Dendritic cell treated with granulocyte-macrophage colony-stimulating factor and Interleukin-4, amounts not matched to agents 40 ng/mL and 50 ng/mL, for 4 days (primary cell): ENCODE results near the gene ASB2.

Experiments
- H3K27ac Mint-ChIP-seq: one replicate; pipeline ENCODE4 v1.8.0; 2022; ENCODE audit warnings: mild to moderate bottlenecking, mixed read lengths
- H3K27me3 Mint-ChIP-seq: one replicate; pipeline ENCODE4 v1.8.0; 2022; ENCODE audit warnings: mild to moderate bottlenecking, mixed read lengths
- H3K36me3 Mint-ChIP-seq: one replicate; pipeline ENCODE4 v1.8.0; 2022; ENCODE audit warnings: low read depth, mixed read lengths
- H3K4me1 Mint-ChIP-seq: one replicate; pipeline ENCODE4 v1.8.0; 2022; ENCODE audit warnings: low read depth, mixed read lengths
- H3K4me3 Mint-ChIP-seq: one replicate; pipeline ENCODE4 v1.8.0; 2022; ENCODE audit warnings: mild to moderate bottlenecking, moderate library complexity, mixed read lengths
- H3K9me3 Mint-ChIP-seq: one replicate; pipeline ENCODE4 v1.8.0; 2022; ENCODE audit warnings: mixed read lengths
- intact Hi-C: fragments of 100-400 bp; cut with micrococcal nuclease; formaldehyde crosslinking; loops from one replicate; pipeline ENCODE4 v1.15.0; 2022

The ASB2 gene

DNA sequence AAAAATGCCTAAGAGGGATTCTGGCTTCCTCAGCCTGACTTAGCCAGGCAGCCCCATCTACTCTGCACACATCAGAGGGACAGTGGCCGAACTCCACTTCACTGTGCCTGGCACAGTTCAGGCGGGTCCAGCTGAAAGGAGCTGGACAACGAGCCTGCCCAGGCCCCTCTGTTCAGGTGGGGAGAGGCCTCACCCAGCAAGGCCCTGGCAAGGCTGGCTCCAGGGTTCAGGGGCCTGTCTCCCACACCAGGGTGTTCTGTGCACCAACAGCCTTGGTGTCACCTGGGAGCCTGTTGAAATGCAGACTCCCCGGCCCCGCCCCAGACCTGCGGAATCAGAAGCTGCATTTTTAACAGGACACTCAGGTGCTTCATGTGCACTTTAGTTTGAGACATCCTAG lies 39.4 kb downstream of the ASB2 start:
- H3K4me3 Mint-ChIP-seq = no peak overlapping the region
- no peaks in the 10 kb centered on the region for H3K9me3 Mint-ChIP-seq
- H3K27me3 Mint-ChIP-seq = peaks cover 19% of the 10 kb centered on the region
- no peaks in the 10 kb centered on the region for H3K36me3 Mint-ChIP-seq
- peaks cover 32% of the 10 kb centered on the region for H3K4me1 Mint-ChIP-seq
- H3K27ac Mint-ChIP-seq = no peak overlapping the region
- intact Hi-C loops = no loop called here

DNA sequence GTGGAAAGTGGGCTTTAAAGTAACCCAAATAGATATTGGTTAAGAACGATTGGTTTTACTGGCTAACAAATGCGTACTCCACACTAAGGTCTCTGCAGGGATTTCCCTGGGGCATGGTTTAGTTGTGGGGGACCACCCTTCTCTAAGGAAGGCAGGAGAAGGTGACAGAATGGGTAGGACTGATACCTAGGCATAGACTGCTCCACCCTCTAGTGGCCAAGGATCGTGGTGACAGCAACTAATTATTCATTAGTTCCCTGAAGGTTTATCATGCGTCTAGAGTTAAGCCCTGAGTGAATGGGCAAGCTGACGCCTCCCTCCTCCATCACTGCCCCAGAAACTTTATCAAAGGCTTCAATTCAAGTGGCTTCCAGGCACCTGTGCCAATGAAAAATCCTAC lies 40.1 kb downstream of the ASB2 start:
- intact Hi-C loops = no loop called here
- peaks cover 25% of the 10 kb centered on the region for H3K4me1 Mint-ChIP-seq
- no peak overlapping the region for H3K4me3 Mint-ChIP-seq
- H3K9me3 Mint-ChIP-seq = no peaks in the 10 kb centered on the region
- H3K36me3 Mint-ChIP-seq = no peaks in the 10 kb centered on the region
- H3K27me3 Mint-ChIP-seq = peaks cover 19% of the 10 kb centered on the region
- H3K27ac Mint-ChIP-seq = no peak overlapping the region

- Mint-ChIP-seq H3K4me3 (no peak overlapping the region), H3K4me1 (peaks cover 15% of the 10 kb centered on the region), H3K27ac (no peak overlapping the region), H3K27me3 (peaks cover 19% of the 10 kb centered on the region), H3K9me3 (no peaks in the 10 kb centered on the region), H3K36me3 (no peaks in the 10 kb centered on the region)
- intact Hi-C loops = no loop called here
Observed at GRCh38 chr14:93935213-93935612, 41.2 kb downstream of the ASB2 start.

DNA sequence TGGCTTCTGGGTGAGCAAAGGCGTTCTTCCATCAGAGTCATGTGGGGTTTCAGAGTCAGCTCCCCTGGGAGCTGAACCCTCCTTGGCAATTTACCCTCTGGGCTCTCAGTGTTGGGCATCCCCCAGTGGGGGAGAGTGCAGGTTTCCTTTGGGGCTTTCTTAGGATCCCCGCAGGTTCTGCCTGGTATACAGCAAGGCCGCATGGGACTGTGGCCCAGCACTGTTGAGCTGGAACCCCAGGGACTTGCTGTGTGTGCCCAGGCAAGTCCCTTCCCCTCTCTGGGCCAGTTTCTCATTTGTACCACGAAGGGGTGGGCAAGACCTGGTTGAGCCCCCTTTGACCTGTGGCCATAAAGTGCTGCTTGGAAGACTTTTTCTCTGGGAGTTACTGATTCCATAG lies 43.7 kb downstream of the ASB2 start:
- Mint-ChIP-seq H3K4me1 (no peaks in the 10 kb centered on the region), H3K4me3 (no peak overlapping the region), H3K9me3 (no peaks in the 10 kb centered on the region), H3K27me3 (peaks cover 3% of the 10 kb centered on the region), H3K36me3 (no peaks in the 10 kb centered on the region), H3K27ac (no peak overlapping the region)
- intact Hi-C loops = no loop called here

- Mint-ChIP-seq H3K9me3 (no peaks in the 10 kb centered on the region), H3K27ac (no peak overlapping the region), H3K4me3 (no peak overlapping the region), H3K4me1 (no peaks in the 10 kb centered on the region), H3K27me3 (no peaks in the 10 kb centered on the region), H3K36me3 (no peaks in the 10 kb centered on the region)
- intact Hi-C loops = no loop called here
Observed at GRCh38 chr14:93930989-93931307, 45.4 kb downstream of the ASB2 start.

DNA sequence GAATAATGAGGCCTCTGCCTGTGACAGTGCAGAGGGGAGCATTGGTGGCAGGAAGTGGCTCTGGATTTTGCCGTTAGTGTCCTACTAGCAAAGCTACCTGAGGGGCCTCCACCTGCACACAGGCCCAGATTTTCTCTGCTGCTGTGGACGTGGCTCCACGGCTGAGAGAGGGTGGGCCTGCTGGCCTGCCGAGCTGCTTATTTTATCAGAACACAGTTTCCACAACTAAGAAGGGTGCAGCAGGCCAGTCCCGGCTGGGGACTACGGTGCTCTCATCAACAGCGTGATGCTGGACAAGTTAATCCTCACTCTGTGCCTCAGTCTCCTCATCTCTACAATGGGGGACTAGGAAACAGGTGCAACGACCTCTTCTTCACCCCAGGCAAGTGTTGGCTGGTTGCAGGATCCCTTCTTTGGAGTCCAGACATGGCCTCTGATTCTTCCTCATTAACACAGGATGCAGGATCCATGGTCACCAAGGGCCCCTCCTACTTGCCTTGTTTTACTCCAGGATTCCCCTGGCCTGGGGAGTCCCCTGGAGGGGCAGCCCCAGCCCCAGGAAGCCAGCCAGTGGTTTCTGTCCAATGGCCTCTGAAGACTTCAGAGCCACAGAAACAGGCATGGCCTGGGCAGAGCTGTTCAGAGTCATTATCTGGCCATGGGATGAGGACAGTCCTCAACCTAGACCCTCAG lies 45.9 kb downstream of the ASB2 start:
- Mint-ChIP-seq H3K27ac (no peak overlapping the region), H3K27me3 (no peaks in the 10 kb centered on the region), H3K4me3 (no peak overlapping the region), H3K4me1 (no peaks in the 10 kb centered on the region), H3K36me3 (no peaks in the 10 kb centered on the region), H3K9me3 (no peaks in the 10 kb centered on the region)
- intact Hi-C loops = no loop called here

DNA sequence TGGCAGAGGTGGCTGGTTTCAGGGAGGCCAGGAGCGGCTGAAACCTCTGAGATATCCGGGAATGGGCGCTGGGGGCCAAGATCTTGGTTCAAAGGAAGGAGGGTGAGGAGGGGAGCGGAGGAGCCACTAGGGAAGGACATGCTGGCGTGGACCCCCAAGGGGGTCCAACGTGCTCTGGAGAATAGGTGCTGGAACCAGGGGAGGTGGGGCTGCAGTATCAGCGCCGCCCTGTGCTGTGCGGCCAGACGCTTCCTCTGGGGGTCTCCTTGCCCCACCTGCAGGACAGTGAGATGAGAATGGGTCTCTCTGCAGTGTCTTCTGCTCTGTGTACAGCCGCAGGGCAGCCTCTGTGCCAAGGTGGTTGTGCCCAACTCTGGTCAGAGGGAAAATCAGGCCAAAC lies 46.7 kb downstream of the ASB2 start:
- H3K9me3 Mint-ChIP-seq = no peaks in the 10 kb centered on the region
- H3K4me1 Mint-ChIP-seq = no peaks in the 10 kb centered on the region
- H3K36me3 Mint-ChIP-seq = no peaks in the 10 kb centered on the region
- intact Hi-C loops = no loop called here
- H3K27me3 Mint-ChIP-seq = no peaks in the 10 kb centered on the region
- no peak overlapping the region for H3K27ac Mint-ChIP-seq
- no peak overlapping the region for H3K4me3 Mint-ChIP-seq

DNA sequence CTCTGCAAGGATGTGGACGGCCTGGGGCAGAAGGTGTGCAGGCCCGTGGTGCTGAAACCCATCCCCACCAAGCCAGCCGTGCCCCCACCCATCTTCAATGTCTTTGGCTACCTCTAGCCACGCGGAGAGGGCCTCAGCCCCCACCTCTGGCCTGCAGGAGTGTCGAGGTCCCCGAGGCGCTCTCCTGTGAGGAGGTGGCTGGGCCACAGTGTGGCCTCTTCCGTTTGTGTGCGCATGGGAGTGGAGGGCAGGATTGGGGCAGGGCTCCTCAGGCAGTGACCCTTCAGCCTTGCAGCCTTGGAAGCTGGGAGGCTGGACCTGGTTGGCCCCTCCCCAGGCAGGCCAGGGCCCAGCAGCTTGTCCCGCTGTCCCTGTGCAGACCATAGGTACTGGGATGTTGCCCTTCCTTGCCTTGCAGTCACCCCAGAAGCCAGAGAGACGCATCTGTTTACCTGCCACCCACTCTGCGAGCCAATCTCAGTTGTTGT lies 47.3 kb downstream of the ASB2 start:
- no peaks in the 10 kb centered on the region for H3K36me3 Mint-ChIP-seq
- H3K4me3 Mint-ChIP-seq = no peak overlapping the region
- no peaks in the 10 kb centered on the region for H3K9me3 Mint-ChIP-seq
- no peaks in the 10 kb centered on the region for H3K27me3 Mint-ChIP-seq
- no peak overlapping the region for H3K27ac Mint-ChIP-seq
- no peaks in the 10 kb centered on the region for H3K4me1 Mint-ChIP-seq
- intact Hi-C loops = no loop called here

- Mint-ChIP-seq H3K27me3 (no peaks in the 10 kb centered on the region), H3K4me1 (no peaks in the 10 kb centered on the region), H3K27ac (no peak overlapping the region), H3K4me3 (no peak overlapping the region), H3K36me3 (no peaks in the 10 kb centered on the region), H3K9me3 (no peaks in the 10 kb centered on the region)
- intact Hi-C loops = no loop called here
Observed at GRCh38 chr14:93928184-93929047, 48.0 kb downstream of the ASB2 start.

DNA sequence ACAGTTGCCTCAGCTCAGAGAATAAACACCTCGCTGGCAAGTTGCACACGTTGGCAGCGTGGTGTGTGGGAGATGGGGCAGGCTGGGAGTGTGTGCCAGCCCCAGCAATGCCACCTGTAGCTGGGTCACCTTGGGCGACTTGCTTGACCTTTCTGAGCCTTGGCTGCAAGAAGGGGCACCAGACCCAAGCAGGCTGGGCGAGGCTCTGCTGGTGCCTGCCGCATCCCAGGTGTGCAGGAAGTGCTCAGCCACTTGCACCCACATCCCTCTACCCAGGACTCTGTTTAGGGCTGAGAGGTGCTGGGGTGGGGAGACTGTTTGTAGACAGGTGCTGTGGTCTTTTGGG lies 48.6 kb downstream of the ASB2 start:
- Mint-ChIP-seq H3K27ac (no peak overlapping the region), H3K4me1 (no peaks in the 10 kb centered on the region), H3K9me3 (no peaks in the 10 kb centered on the region), H3K4me3 (no peak overlapping the region), H3K36me3 (no peaks in the 10 kb centered on the region), H3K27me3 (no peaks in the 10 kb centered on the region)
- intact Hi-C loops = no loop called here

GRCh38 chr14:93926873-93927799 lies 49.2 kb downstream of the ASB2 start, which contains the start of gene FAM181A:
TSS of gene FAM181A (plus strand) at chr14:93927344. CDS start at chr14:93928286, 942 bp downstream.
- intact Hi-C loops = no loop called here
- no peaks in the 10 kb centered on the region for H3K36me3 Mint-ChIP-seq
- H3K9me3 Mint-ChIP-seq = no peaks in the 10 kb centered on the region
- H3K27ac Mint-ChIP-seq = no peak within 1 kb of the TSS
- no peak within 1 kb of the TSS for H3K4me3 Mint-ChIP-seq
- H3K27me3 Mint-ChIP-seq = no peaks in the 10 kb centered on the region
- no peaks in the 10 kb centered on the region for H3K4me1 Mint-ChIP-seq

GRCh38 chr14:93926245-93926872 lies 50.0 kb downstream of the ASB2 start:
- no peak overlapping the region for H3K4me3 Mint-ChIP-seq
- H3K4me1 Mint-ChIP-seq = no peaks in the 10 kb centered on the region
- H3K27me3 Mint-ChIP-seq = no peaks in the 10 kb centered on the region

GRCh38 chr14:93925374-93925895 lies 50.9 kb downstream of the ASB2 start:
- Mint-ChIP-seq H3K36me3 (no peaks in the 10 kb centered on the region), H3K4me3 (no peak overlapping the region), H3K4me1 (no peaks in the 10 kb centered on the region), H3K9me3 (no peaks in the 10 kb centered on the region), H3K27me3 (no peaks in the 10 kb centered on the region), H3K27ac (no peak overlapping the region)
- intact Hi-C loops = no loop called here

More at GRCh38 chr14:93926245-93926872, 50.0 kb downstream of the ASB2 start:
- Mint-ChIP-seq H3K27ac (no peak overlapping the region), H3K36me3 (no peaks in the 10 kb centered on the region), H3K9me3 (no peaks in the 10 kb centered on the region)
- intact Hi-C loops = no loop called here
